Keratinocyte (primary cell): ENCODE data around the gene SLPI. TPM values are rescaled to one million over a fixed set of nuclear protein-coding genes. Genes with fewer than 3 reads are reported as not detected.
A peak's percentile ranks its signal among the peaks of the same experiment; 100 is the strongest.

Source experiments
- DNase-seq: peaks from one replicate; pipeline ENCODE4 v3.0.0-alpha.2; 2011; ENCODE audit warnings: low read depth, missing footprints, low spot score
- FAIRE-seq: peaks from 2 replicates; lab custom pipeline; 2011; peaks lifted over from hg19 to GRCh38; lab: Jason Lieb, UNC
- H2AFZ ChIP-seq: 2 replicates; pipeline ENCODE4 v1.6.0; 2012; ENCODE audit warnings: low read length, control low read depth, inconsistent platforms; ENCODE audit not compliant: control insufficient read depth
- H3K27ac ChIP-seq: 2 replicates; pipeline ENCODE4 v1.5.1; 2011; ENCODE audit warnings: low read length; ENCODE audit not compliant: control insufficient read depth, insufficient read depth
- H3K27me3 ChIP-seq: 3 replicates; pipeline ENCODE4 v1.6.0; 2011; ENCODE audit warnings: low read length; ENCODE audit not compliant: control insufficient read depth, insufficient read depth; ENCODE audit errors: extremely low read depth
- H3K36me3 ChIP-seq, 2 experiments: 2 replicates in 1 of 2; 3 replicates in 1 of 2; pipeline ENCODE4 v1.5.1; 2011; ENCODE audit warnings: low read length in 2 of 2, mild to moderate bottlenecking in 1 of 2; ENCODE audit not compliant: control insufficient read depth in 2 of 2, insufficient read depth in 2 of 2; ENCODE audit errors: extremely low read depth in 1 of 2
- H3K4me1 ChIP-seq: 3 replicates; pipeline ENCODE4 v1.5.1; 2011; ENCODE audit warnings: low read length; ENCODE audit not compliant: control insufficient read depth, insufficient read depth; ENCODE audit errors: extremely low read depth
- H3K4me2 ChIP-seq: 3 replicates; pipeline ENCODE4 v1.6.0; 2011; ENCODE audit warnings: low read depth, low read length; ENCODE audit not compliant: control insufficient read depth, insufficient read depth; ENCODE audit errors: extremely low read depth
- H3K4me3 ChIP-seq, 3 experiments: fragments of 200-600 bp in 1 of 3; sonication (generic) in 1 of 3; 2 replicates in 2 of 3; 3 replicates in 1 of 3; pipeline ENCODE4 v1.5.1; 2011 to 2016; ENCODE audit warnings: low read length in 3 of 3, mild to moderate bottlenecking in 3 of 3, control low read depth in 2 of 3, inconsistent platforms in 1 of 3, low read depth in 1 of 3, mixed read lengths in 1 of 3, mixed run types in 1 of 3, moderate library complexity in 1 of 3; ENCODE audit not compliant: control insufficient read depth in 2 of 3, insufficient read depth in 2 of 3; ENCODE audit errors: extremely low read depth in 1 of 3
- H3K79me2 ChIP-seq: 2 replicates; pipeline ENCODE4 v1.6.0; 2012; ENCODE audit warnings: low read length; ENCODE audit not compliant: control insufficient read depth, insufficient read depth
- H3K9ac ChIP-seq: 3 replicates; pipeline ENCODE4 v1.6.0; 2011; ENCODE audit warnings: low read length; ENCODE audit not compliant: control insufficient read depth, insufficient read depth; ENCODE audit errors: extremely low read depth
- H3K9me1 ChIP-seq: 3 replicates; pipeline ENCODE4 v1.6.0; 2011; ENCODE audit warnings: low read length; ENCODE audit not compliant: control insufficient read depth, insufficient read depth; ENCODE audit errors: extremely low read depth
- H3K9me3 ChIP-seq: 2 replicates; pipeline ENCODE4 v1.5.1; 2012; ENCODE audit warnings: low read depth, low read length; ENCODE audit not compliant: control insufficient read depth
- H4K20me1 ChIP-seq: 3 replicates; pipeline ENCODE4 v1.6.0; 2011; ENCODE audit warnings: low read length; ENCODE audit not compliant: control insufficient read depth, insufficient read depth; ENCODE audit errors: extremely low read depth
- CTCF ChIP-seq, 3 experiments: IDR thresholded peaks in 1 of 3; conservative IDR thresholded peaks in 1 of 3; optimal IDR thresholded peaks in 1 of 3; 2 replicates in 2 of 3; 3 replicates in 1 of 3; pipeline versions ENCODE3 to v1.5.1; 2011; ENCODE audit warnings: low read length in 3 of 3, mild to moderate bottlenecking in 3 of 3, moderate library complexity in 2 of 3, control low read depth in 1 of 3, inconsistent platforms in 1 of 3; ENCODE audit not compliant: insufficient read depth in 2 of 3; ENCODE audit errors: extremely low read depth in 1 of 3
- EZH2 ChIP-seq: IDR thresholded peaks from one replicate; pipeline ENCODE4 v1.6.1; 2012; ENCODE audit warnings: inconsistent platforms, mild to moderate bottlenecking, low read length, moderate library complexity
- dilution Hi-C: fragments of 300-500 bp; cut with MboI; formaldehyde crosslinking; loops from one replicate; pipeline ENCODE4 v1.7.0; 2020; ENCODE audit warnings: low sequenced_read_pairs; ENCODE audit not compliant: extremely low pct_ligation_motif_present
- polyA plus RNA-seq, 5 experiments: library from polyadenylated mRNA; depleted of rRNA in 3 of 5; stranded (reverse) in 3 of 5; stranded (forward) in 1 of 5; unstranded in 1 of 5; fragments of >200 nt; gene quantifications; 1 replicate in 1 of 5; 2 replicates in 3 of 5; 3 replicates in 1 of 5; pipeline versions ENCODE4 v1.2.1 to v1.2.3, GENCODE V29; 2011 to 2012; ENCODE audit warnings: missing spikeins in 2 of 5, low read depth in 1 of 5, low replicate concordance in 1 of 5

SLPI gene
- polyA plus RNA-seq, 1 donor (not counting 4 experiments of a cell fraction or from before 2014, with no cell fraction given): 262 TPM

GRCh38 chr20:45301824-45302271, 47.5 kb upstream of the SLPI start:
- H3K9me1 ChIP-seq: no peaks in the 10 kb centered on the region
- no peak overlapping the region for H3K27ac ChIP-seq
- H3K4me1 ChIP-seq: no peaks in the 10 kb centered on the region
- dilution Hi-C loops: no loop called here
- H3K36me3 ChIP-seq: no peaks in the 10 kb centered on the region
- H3K4me3 ChIP-seq: no peak overlapping the region
- no peaks in the 10 kb centered on the region for H3K79me2 ChIP-seq
- TF ChIP-seq CTCF (optimal IDR thresholded peaks at IDR 0.05 in 1 of 3, IDR thresholded peaks at IDR 0.05 in 1 of 3, conservative IDR thresholded peaks at IDR 0.05 in 1 of 3; ENCODE audit: extremely low read depth in 1 of 3, insufficient read depth in 2 of 3, low read length in 3 of 3): no peak
- no peak for TF ChIP-seq EZH2
- H3K9ac ChIP-seq: no peak overlapping the region
- H3K4me2 ChIP-seq: no peak overlapping the region
- FAIRE-seq (no peak), DNase-seq (no peak)
- H3K9me3 ChIP-seq: no peaks in the 10 kb centered on the region
- H4K20me1 ChIP-seq: no peaks in the 10 kb centered on the region
- H2AFZ ChIP-seq: no peak overlapping the region
- no peaks in the 10 kb centered on the region for H3K27me3 ChIP-seq

GRCh38 chr20:45300961-45301360, 46.6 kb upstream of the SLPI start:
- DNase-seq: no peak

More at GRCh38 chr20:45300961-45301360, 46.6 kb upstream of the SLPI start:
- Histone ChIP-seq H3K9me1 (no peaks in the 10 kb centered on the region), H3K9me3 (no peaks in the 10 kb centered on the region), H3K27me3 (no peaks in the 10 kb centered on the region), H4K20me1 (no peaks in the 10 kb centered on the region), H3K4me2 (no peak overlapping the region), H3K4me3 (no peak overlapping the region), H3K27ac (no peak overlapping the region), H3K4me1 (no peaks in the 10 kb centered on the region), H3K9ac (no peak overlapping the region), H2AFZ (no peak overlapping the region), H3K36me3 (no peaks in the 10 kb centered on the region), H3K79me2 (no peaks in the 10 kb centered on the region)
- TF ChIP-seq CTCF (optimal IDR thresholded peaks at IDR 0.05 in 1 of 3, IDR thresholded peaks at IDR 0.05 in 1 of 3, conservative IDR thresholded peaks at IDR 0.05 in 1 of 3; ENCODE audit: extremely low read depth in 1 of 3, insufficient read depth in 2 of 3, low read length in 3 of 3) (peak; percentile 53 to 59 (median 54)), EZH2 (no peak)
- dilution Hi-C loops: no loop called here
- FAIRE-seq: no peak
